Dermis blood vessel endothelial cell (primary cell): Measurements from ENCODE around the gene CTTNBP2NL. TPM values are rescaled to one million over a fixed set of nuclear protein-coding genes. Genes with fewer than 3 reads are reported as not detected.

Source experiments
- DNase-seq: peaks from one replicate; pipeline ENCODE4 v3.0.0; 2010
- total RNA-seq: library from RNA; depleted of rRNA; stranded (reverse); fragments of >200 nt; gene quantifications from 2 replicates; pipeline ENCODE4 v1.2.3, GENCODE V29; 2014

Gene CTTNBP2NL
- total RNA-seq: 23.8 and 28.0 TPM in 2 replicates

GRCh38 chr1:112395821-112396652 is at the start of gene CTTNBP2NL:
Gene CTTNBP2NL, plus strand, starts transcription at chr1:112396214. Its CDS starts 19,952 bp downstream, at chr1:112416166.
- peak; percentile 97 for DNase-seq

- DNase-seq: no peak
These were observed 49.1 kb upstream of the CTTNBP2NL start for GRCh38 chr1:112346801-112347350.

GRCh38 chr1:112356765-112357164 is 39.2 kb upstream of the CTTNBP2NL start:
- no peak for DNase-seq

- DNase-seq: no peak
These were observed 38.5 kb upstream of the CTTNBP2NL start for GRCh38 chr1:112357467-112357866.

GRCh38 chr1:112358061-112358770 is 37.8 kb upstream of the CTTNBP2NL start:
- DNase-seq: no peak

GRCh38 chr1:112358798-112359408 is 37.1 kb upstream of the CTTNBP2NL start:
- DNase-seq: peak; percentile 74

- no peak for DNase-seq
These were observed 35.9 kb upstream of the CTTNBP2NL start for GRCh38 chr1:112359961-112360767.

- DNase-seq: no peak
These were observed 32.4 kb upstream of the CTTNBP2NL start for GRCh38 chr1:112363636-112364035.

GRCh38 chr1:112368198-112368597 is 27.8 kb upstream of the CTTNBP2NL start:
- no peak for DNase-seq

GRCh38 chr1:112369392-112370285 is 26.4 kb upstream of the CTTNBP2NL start:
- peak; percentile 94 for DNase-seq

GRCh38 chr1:112370996-112371395 is 25.0 kb upstream of the CTTNBP2NL start:
- DNase-seq: no peak

GRCh38 chr1:112371775-112372174 is 24.2 kb upstream of the CTTNBP2NL start:
- no peak for DNase-seq

GRCh38 chr1:112373806-112374205 is 22.2 kb upstream of the CTTNBP2NL start:
- DNase-seq: no peak

GRCh38 chr1:112375701-112376100 is 20.3 kb upstream of the CTTNBP2NL start:
- no peak for DNase-seq

- no peak for DNase-seq
These were observed 15.7 kb upstream of the CTTNBP2NL start for GRCh38 chr1:112380356-112380755.

GRCh38 chr1:112381324-112382076 is 14.5 kb upstream of the CTTNBP2NL start:
- no peak for DNase-seq

GRCh38 chr1:112383759-112384370 is 12.1 kb upstream of the CTTNBP2NL start:
- no peak for DNase-seq

GRCh38 chr1:112386024-112386723 is 9.8 kb upstream of the CTTNBP2NL start:
- no peak for DNase-seq

- DNase-seq: peak; percentile 46
These were observed 9.2 kb upstream of the CTTNBP2NL start for GRCh38 chr1:112386731-112387346.
